GM12864 (cell line): ENCODE results near the gene RCL1.

Experiments
- DNase-seq: peaks from one replicate; pipeline ENCODE4 v3.0.0-alpha.2; 2011; ENCODE audit warnings: low read depth
- H3K4me3 ChIP-seq: 2 replicates; pipeline ENCODE4 v1.5.1; 2011; ENCODE audit warnings: mild to moderate bottlenecking, low read depth, low read length, control low read depth
- CTCF ChIP-seq: IDR thresholded peaks from 2 replicates; pipeline ENCODE4 v1.5.1; 2011; ENCODE audit warnings: low read depth, mild to moderate bottlenecking, moderate library complexity, low read length, control low read depth, inconsistent platforms; ENCODE audit errors: missing control alignments

Gene RCL1

GRCh38 chr9:4784403-4784802 is 8.3 kb upstream of the RCL1 start:
- H3K4me3 ChIP-seq = no peak overlapping the region
- no peak for DNase-seq
- TF ChIP-seq CTCF = no peak

GRCh38 chr9:4786599-4786998 is 6.1 kb upstream of the RCL1 start:
- H3K4me3 ChIP-seq = no peak overlapping the region
- no peak for DNase-seq
- TF ChIP-seq CTCF = no peak

- DNase-seq = no peak
- TF ChIP-seq CTCF = no peak
- H3K4me3 ChIP-seq = no peak overlapping the region
These were observed 4.9 kb upstream of the RCL1 start for GRCh38 chr9:4787876-4788275.

GRCh38 chr9:4788703-4789102 is 4.0 kb upstream of the RCL1 start:
- no peak for TF ChIP-seq CTCF
- no peak overlapping the region for H3K4me3 ChIP-seq
- no peak for DNase-seq

- no peak for DNase-seq
- no peak for TF ChIP-seq CTCF
- H3K4me3 ChIP-seq = peak overlapping the region; percentile 61
These were observed 631 bp upstream of the RCL1 start for GRCh38 chr9:4792054-4792571.

- DNase-seq = no peak
- H3K4me3 ChIP-seq = peak overlapping the region; percentile 95
- no peak for TF ChIP-seq CTCF
These were observed 983 bp downstream of the RCL1 start for GRCh38 chr9:4793459-4794395.
